ENCODE data around the gene TRMO. TPM values are rescaled to one million over a fixed set of nuclear protein-coding genes. Genes with fewer than 3 reads are reported as not detected.

Gene TRMO
- total RNA-seq, 4 donors from 2014 or later, result 25.7 to 104 (median 29.3) TPM

- H3K36me3 ChIP-seq, result no peaks in the 10 kb centered on the region
- TF ChIP-seq CTCF (IDR thresholded peaks at IDR 0.05), result no peak
- TF ChIP-seq POLR2A (IDR thresholded peaks at IDR 0.05), result no peak
- H3K4me3 ChIP-seq, result no peak overlapping the region
- peaks cover 0 to 13% (median 0%) of the 10 kb centered on the region in 4 donors for H3K9me3 ChIP-seq
- peaks cover 0 to 48% of the 10 kb centered on the region in 2 donors for H3K27me3 ChIP-seq
- no peak overlapping the region for H3K27ac ChIP-seq
- peak in 1 of 3 donors; percentile 37 for DNase-seq
- H3K4me1 ChIP-seq, result peaks cover 0 to 25% (median 10%) of the 10 kb centered on the region in 4 donors
These were observed 64.5 kb downstream of the TRMO start for GRCh38 chr9:97857606-97858392.

- TF ChIP-seq POLR2A (IDR thresholded peaks at IDR 0.05), result no peak
- TF ChIP-seq CTCF (IDR thresholded peaks at IDR 0.05), result no peak
- peak in 1 of 3 donors; percentile 10 for DNase-seq
- peaks cover 0 to 13% (median 0%) of the 10 kb centered on the region in 4 donors for H3K9me3 ChIP-seq
- H3K4me3 ChIP-seq, result no peak overlapping the region
- H3K4me1 ChIP-seq, result peaks cover 0 to 32% (median 10%) of the 10 kb centered on the region in 4 donors
- H3K36me3 ChIP-seq, result no peaks in the 10 kb centered on the region
- peaks cover 0 to 56% of the 10 kb centered on the region in 2 donors for H3K27me3 ChIP-seq
- no peak overlapping the region for H3K27ac ChIP-seq
These were observed 65.3 kb downstream of the TRMO start for GRCh38 chr9:97856857-97857605.

GRCh38 chr9:97855899-97856298, 66.4 kb downstream of the TRMO start:
- H3K27me3 ChIP-seq, result peaks cover 0 to 63% of the 10 kb centered on the region in 2 donors
- DNase-seq, result peak in 1 of 3 donors; percentile 9
- H3K9me3 ChIP-seq, result peaks cover 0 to 13% (median 0%) of the 10 kb centered on the region in 4 donors
- H3K27ac ChIP-seq, result no peak overlapping the region
- peaks cover 0 to 39% (median 10%) of the 10 kb centered on the region in 4 donors for H3K4me1 ChIP-seq
- no peaks in the 10 kb centered on the region for H3K36me3 ChIP-seq
- H3K4me3 ChIP-seq, result no peak overlapping the region
- no peak for TF ChIP-seq POLR2A (IDR thresholded peaks at IDR 0.05)
- TF ChIP-seq CTCF (IDR thresholded peaks at IDR 0.05), result no peak

- TF ChIP-seq CTCF (IDR thresholded peaks at IDR 0.05) (no peak), POLR2A (IDR thresholded peaks at IDR 0.05) (no peak)
- DNase-seq, result peak in 1 of 3 donors; percentile 15
- Histone ChIP-seq H3K9me3 (peaks cover 0 to 13% (median 0%) of the 10 kb centered on the region in 4 donors), H3K27me3 (peaks cover 0 to 64% of the 10 kb centered on the region in 2 donors), H3K27ac (no peak overlapping the region), H3K4me3 (no peak overlapping the region), H3K4me1 (peaks cover 0 to 39% (median 10%) of the 10 kb centered on the region in 4 donors), H3K36me3 (no peaks in the 10 kb centered on the region)
These were observed 66.8 kb downstream of the TRMO start for GRCh38 chr9:97855486-97855875.

- no peak overlapping the region for H3K27ac ChIP-seq
- peak overlapping the region in 1 of 4 donors; percentile 55 for H3K4me3 ChIP-seq
- no peak for TF ChIP-seq POLR2A (IDR thresholded peaks at IDR 0.05)
- no peak for TF ChIP-seq CTCF (IDR thresholded peaks at IDR 0.05)
- DNase-seq, result peak in 1 of 3 donors; percentile 38
- H3K4me1 ChIP-seq, result peaks cover 0 to 39% (median 10%) of the 10 kb centered on the region in 4 donors
- H3K27me3 ChIP-seq, result peaks cover 0 to 70% of the 10 kb centered on the region in 2 donors
- H3K9me3 ChIP-seq, result peaks cover 0 to 13% (median 0%) of the 10 kb centered on the region in 4 donors
- no peaks in the 10 kb centered on the region for H3K36me3 ChIP-seq
These were observed 67.4 kb downstream of the TRMO start for GRCh38 chr9:97854696-97855485.

Measured in Peyer's patch (tissue), 4 donors.